Choroid plexus epithelial cell (primary cell): ENCODE results near the gene CARD11.

Experiments used
- DNase-seq: peaks from one replicate; pipeline ENCODE4 v3.0.0-alpha.2; 2010; ENCODE audit warnings: low read depth
- H3K4me3 ChIP-seq: 2 replicates; pipeline ENCODE4 v1.5.1; 2011; ENCODE audit warnings: low read depth, mild to moderate bottlenecking, control low read depth, low read length, moderate library complexity
- CTCF ChIP-seq: conservative IDR thresholded peaks from 2 replicates; pipeline ENCODE4 v1.5.1; 2011; ENCODE audit warnings: low read depth, mild to moderate bottlenecking, control low read depth, inconsistent platforms, low read length, moderate library complexity

CARD11 gene

GRCh38 chr7:2883101-2883500, 160.6 kb downstream of the CARD11 start:
- H3K4me3 ChIP-seq, result no peak overlapping the region
- DNase-seq, result no peak
- TF ChIP-seq CTCF, result no peak

- no peak overlapping the region for H3K4me3 ChIP-seq
- no peak for DNase-seq
- TF ChIP-seq CTCF, result no peak
Observed at GRCh38 chr7:2882111-2882510, 161.6 kb downstream of the CARD11 start.

GRCh38 chr7:2880874-2881533, 162.7 kb downstream of the CARD11 start:
- no peak for TF ChIP-seq CTCF
- no peak overlapping the region for H3K4me3 ChIP-seq
- no peak for DNase-seq

DNA sequence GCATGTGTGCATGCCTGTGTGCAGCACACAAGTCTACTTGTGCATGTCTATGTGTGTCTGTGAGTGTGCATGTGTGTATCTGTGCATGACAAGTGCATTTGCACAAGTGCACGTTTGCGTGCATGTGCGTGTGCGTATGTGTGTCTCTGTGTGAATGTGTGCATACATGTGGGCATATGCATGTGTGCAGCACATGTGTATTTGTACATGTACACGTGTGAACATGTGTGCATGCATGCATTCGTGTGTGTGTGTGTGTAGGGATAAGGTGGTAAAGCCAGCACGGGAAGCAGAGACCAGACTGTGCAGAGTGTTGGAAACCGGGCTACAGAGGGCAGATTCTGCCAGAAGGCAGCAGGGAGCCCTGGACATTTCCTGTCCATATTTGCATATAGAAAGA, 163.6 kb downstream of the CARD11 start:
- no peak overlapping the region for H3K4me3 ChIP-seq
- no peak for DNase-seq
- TF ChIP-seq CTCF, result no peak

DNA sequence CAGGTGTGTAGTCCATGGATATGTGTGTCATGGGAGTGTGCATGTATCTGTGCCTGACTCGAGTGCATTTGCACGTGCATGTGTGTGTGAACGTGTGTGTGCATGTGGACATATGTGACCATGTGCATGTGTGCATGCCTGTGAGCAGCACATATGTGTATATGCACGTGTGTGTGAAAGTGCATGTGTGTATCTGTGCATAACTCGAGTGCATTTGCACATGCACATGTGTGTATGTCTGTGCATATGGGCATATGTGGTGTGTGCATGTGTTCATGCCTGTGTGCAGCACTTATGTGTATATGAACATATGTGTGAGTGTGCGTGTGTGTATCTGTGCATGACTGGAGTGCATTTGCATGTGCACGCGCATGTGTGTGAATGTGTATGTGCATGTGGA, 164.3 kb downstream of the CARD11 start:
- no peak for DNase-seq
- TF ChIP-seq CTCF, result no peak
- no peak overlapping the region for H3K4me3 ChIP-seq

DNA sequence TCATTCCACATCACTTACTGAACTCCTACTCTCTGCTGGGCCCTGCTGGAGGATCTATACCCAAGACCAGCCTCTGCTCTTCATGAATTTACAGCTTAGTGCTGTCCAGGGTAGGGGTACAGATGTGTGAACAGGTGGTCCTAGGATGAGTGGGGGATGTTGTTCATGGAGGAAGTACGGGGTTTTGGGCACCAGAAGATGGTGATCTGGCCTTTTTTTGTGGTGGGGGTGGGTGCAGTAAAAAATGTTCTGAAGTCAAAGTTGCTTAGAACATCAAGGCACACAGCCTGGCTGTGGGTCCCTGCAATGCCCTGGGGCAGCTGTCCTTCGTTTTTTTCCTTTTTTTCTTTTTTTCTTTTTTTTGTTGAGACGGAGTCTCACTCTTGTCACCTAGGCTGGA, 165.4 kb downstream of the CARD11 start:
- TF ChIP-seq CTCF, result no peak
- no peak for DNase-seq
- no peak overlapping the region for H3K4me3 ChIP-seq

GRCh38 chr7:2876031-2876731, 167.5 kb downstream of the CARD11 start:
- TF ChIP-seq CTCF, result no peak
- peak; percentile 79 for DNase-seq

More at GRCh38 chr7:2876031-2876731, 167.5 kb downstream of the CARD11 start:
- no peak overlapping the region for H3K4me3 ChIP-seq
